Retinal pigment epithelial cell (primary cell): ENCODE data around the gene ZNF423.

Source experiments
- DNase-seq: peaks from one replicate; pipeline ENCODE4 v3.0.0-alpha.2; 2010; ENCODE audit warnings: low read depth
- H3K4me3 ChIP-seq: 2 replicates; pipeline ENCODE4 v1.5.1; 2011; ENCODE audit warnings: mild to moderate bottlenecking, low read length, control low read depth, moderate library complexity
- CTCF ChIP-seq: conservative IDR thresholded peaks from 2 replicates; pipeline ENCODE4 v1.5.1; 2011; ENCODE audit warnings: low read depth, low read length, control low read depth, inconsistent platforms

ZNF423 gene

GRCh38 chr16:49867796-49868668, 12.1 kb upstream of the ZNF423 start:
- H3K4me3 ChIP-seq = no peak overlapping the region
- DNase-seq = no peak
- no peak for TF ChIP-seq CTCF

GRCh38 chr16:49867234-49867633, 11.3 kb upstream of the ZNF423 start:
- TF ChIP-seq CTCF = no peak
- no peak for DNase-seq
- H3K4me3 ChIP-seq = no peak overlapping the region

GRCh38 chr16:49866595-49867071, 10.7 kb upstream of the ZNF423 start:
- H3K4me3 ChIP-seq = no peak overlapping the region
- no peak for TF ChIP-seq CTCF
- no peak for DNase-seq

GRCh38 chr16:49862694-49863093, 6.8 kb upstream of the ZNF423 start:
- no peak overlapping the region for H3K4me3 ChIP-seq
- TF ChIP-seq CTCF = no peak
- DNase-seq = no peak

GRCh38 chr16:49861299-49861698, 5.4 kb upstream of the ZNF423 start:
- H3K4me3 ChIP-seq = no peak overlapping the region
- no peak for DNase-seq
- TF ChIP-seq CTCF = no peak

- no peak for DNase-seq
- TF ChIP-seq CTCF = no peak
- no peak overlapping the region for H3K4me3 ChIP-seq
These were observed 4.7 kb upstream of the ZNF423 start for GRCh38 chr16:49860593-49860992.
